Omental fat pad (tissue), 4 donors: ENCODE data around the gene FAF2. TPM values are rescaled to one million over a fixed set of nuclear protein-coding genes. Genes with fewer than 3 reads are reported as not detected.

ENCODE experiments used
- ATAC-seq: fragments of 150-250 bp; one replicate; pipeline ENCODE4 v1.9.1; 2016; ENCODE audit warnings: mild to moderate bottlenecking, moderate library complexity; ENCODE audit not compliant: low FRiP score
- DNase-seq: peaks from one replicate; pipeline ENCODE4 v3.0.0-alpha.2; 2019; ENCODE audit warnings: low spot score
- total RNA-seq, 4 donors: library from RNA; depleted of rRNA; stranded (reverse); fragments of >200 nt; gene quantifications; one replicate each; pipeline ENCODE4 v1.1.0, GENCODE V29; 2016
- TF ChIP-seq, protein P1 (sequence below), 3 donors: fragments of 450-650 bp; IDR thresholded peaks; one replicate each; pipeline ENCODE4 v1.5.1; 2016 to 2017; ENCODE audit warnings: antibody characterized with exemption in 3 of 3, mild to moderate bottlenecking in 3 of 3, moderate library complexity in 2 of 3

The FAF2 gene
- total RNA-seq, 4 donors from 2014 or later: 27.6 to 31.1 (median 27.8) TPM

- TF ChIP-seq, protein P1, sequence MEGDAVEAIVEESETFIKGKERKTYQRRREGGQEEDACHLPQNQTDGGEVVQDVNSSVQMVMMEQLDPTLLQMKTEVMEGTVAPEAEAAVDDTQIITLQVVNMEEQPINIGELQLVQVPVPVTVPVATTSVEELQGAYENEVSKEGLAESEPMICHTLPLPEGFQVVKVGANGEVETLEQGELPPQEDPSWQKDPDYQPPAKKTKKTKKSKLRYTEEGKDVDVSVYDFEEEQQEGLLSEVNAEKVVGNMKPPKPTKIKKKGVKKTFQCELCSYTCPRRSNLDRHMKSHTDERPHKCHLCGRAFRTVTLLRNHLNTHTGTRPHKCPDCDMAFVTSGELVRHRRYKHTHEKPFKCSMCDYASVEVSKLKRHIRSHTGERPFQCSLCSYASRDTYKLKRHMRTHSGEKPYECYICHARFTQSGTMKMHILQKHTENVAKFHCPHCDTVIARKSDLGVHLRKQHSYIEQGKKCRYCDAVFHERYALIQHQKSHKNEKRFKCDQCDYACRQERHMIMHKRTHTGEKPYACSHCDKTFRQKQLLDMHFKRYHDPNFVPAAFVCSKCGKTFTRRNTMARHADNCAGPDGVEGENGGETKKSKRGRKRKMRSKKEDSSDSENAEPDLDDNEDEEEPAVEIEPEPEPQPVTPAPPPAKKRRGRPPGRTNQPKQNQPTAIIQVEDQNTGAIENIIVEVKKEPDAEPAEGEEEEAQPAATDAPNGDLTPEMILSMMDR (IDR thresholded peaks at IDR 0.05): no peak
- ATAC-seq (no peak), DNase-seq (no peak)
These were observed 52.3 kb downstream of the FAF2 start for GRCh38 chr5:176500511-176500910.

DNA sequence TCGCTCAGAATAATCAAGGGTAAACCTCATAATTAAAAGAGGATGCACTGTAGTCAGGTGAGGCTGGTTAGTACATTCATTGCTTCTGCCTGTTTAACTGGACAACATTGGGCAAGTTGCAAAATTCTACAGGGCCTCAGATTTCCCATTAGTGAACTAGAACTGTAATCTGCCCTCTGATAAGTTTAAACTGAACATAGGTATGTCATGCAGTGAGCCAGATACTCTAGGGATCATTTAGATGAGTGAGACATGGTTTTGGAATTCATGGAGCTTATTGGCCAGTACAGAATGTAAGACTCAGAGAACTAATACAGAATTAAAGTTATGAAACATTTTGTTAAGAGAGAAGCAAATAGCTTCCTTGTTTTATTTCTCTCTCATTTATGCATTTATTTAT is 53.1 kb downstream of the FAF2 start:
- TF ChIP-seq, protein P1 (IDR thresholded peaks at IDR 0.05): no peak
- ATAC-seq (no peak), DNase-seq (no peak)

DNA sequence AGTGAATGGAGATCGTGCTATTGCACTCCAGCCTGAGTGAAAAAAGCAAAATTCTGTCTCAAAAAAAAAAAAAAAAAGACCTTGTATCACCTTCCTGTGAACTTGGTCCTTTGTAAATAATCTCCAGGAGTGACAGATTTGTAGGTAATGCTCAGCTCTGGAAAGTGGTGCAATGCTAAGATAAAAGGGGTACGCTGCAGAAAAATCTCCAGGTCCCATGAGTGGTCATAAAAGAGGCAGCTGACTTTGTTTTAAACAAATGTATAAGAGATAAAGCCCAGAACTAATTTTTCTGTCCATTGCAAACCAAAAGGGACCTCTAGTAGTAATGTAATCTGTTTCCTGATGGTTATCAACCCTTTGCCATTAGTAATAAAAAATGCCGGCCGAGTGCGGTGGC is 55.3 kb downstream of the FAF2 start:
- TF ChIP-seq, protein P1 (IDR thresholded peaks at IDR 0.05): no peak
- ATAC-seq: no peak

DNA sequence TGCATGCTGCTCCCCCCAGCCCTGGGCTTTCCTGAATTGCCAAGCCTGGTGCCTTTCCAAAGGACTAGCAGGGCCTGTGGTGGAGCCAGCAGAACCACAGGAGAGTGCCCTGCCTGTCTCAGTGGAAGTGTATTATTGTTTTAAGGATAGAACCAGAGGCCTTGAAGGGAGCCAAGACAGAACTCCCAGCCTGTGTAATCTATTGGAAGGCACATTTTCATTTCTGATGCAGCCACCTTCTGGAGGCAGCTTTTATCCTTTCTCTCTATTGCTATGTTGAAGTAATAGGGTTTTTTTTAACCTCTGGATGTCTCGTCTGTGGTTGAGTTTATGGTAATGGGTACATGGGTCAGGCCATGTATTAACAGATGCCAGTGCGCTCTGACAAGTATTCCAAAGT is 59.7 kb downstream of the FAF2 start:
- no peak for ATAC-seq

More for the DNA sequence above, 55.3 kb downstream of the FAF2 start:
- DNase-seq: no peak

GRCh38 chr5:176508603-176509002 is 60.4 kb downstream of the FAF2 start:
- ATAC-seq (no peak), DNase-seq (no peak)
- TF ChIP-seq, protein P1 (IDR thresholded peaks at IDR 0.05): no peak

More for the DNA sequence above, 59.7 kb downstream of the FAF2 start:
- DNase-seq: no peak
- TF ChIP-seq, protein P1 (IDR thresholded peaks at IDR 0.05): no peak

- no peak for DNase-seq
- TF ChIP-seq, protein P1 (IDR thresholded peaks at IDR 0.05): no peak
- no peak for ATAC-seq
These were observed 65.6 kb downstream of the FAF2 start for GRCh38 chr5:176513788-176514187.

DNA sequence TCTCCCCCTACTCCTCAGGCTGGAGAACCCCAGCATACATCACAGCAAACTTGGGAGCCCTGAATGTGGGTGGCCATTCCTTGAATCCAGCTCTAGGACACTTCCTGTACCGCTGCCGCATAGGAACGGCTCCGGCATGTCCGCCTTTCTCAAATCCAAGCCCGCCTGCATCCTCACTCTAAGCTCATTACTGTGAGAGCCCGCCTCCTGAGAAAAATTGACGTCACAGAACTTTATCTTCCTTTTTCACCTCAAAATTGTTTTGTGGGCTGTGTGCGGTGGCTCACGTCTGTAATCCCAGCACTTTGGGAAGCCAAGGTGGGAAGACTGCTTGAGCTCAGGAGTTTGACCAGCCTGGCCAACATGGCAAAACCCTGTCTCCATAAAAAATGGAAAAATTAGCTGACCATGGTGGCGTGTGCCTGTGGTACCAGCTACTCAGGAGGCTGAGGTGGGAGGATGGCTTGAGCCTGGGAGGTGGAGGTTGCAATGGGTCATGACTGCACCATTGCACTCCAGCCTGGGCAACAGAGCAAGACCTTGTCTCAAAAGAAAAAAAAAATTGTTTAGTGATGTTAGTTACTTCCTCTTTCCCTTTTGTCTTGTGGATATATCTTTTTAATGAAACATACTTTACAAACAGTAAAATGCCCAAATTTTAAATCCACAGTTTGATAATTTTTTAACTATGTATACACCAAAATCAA is 66.2 kb downstream of the FAF2 start:
- ATAC-seq: no peak
- DNase-seq: no peak
- TF ChIP-seq, protein P1 (IDR thresholded peaks at IDR 0.05): no peak
